GM12878 (cell line): ENCODE results near the gene SCAMP1. TPM values are rescaled to one million over a fixed set of nuclear protein-coding genes. Genes with fewer than 3 reads are reported as not detected.

ENCODE experiments used
- ATAC-seq: fragments of 200-7000 bp; cut with Tn5 transposase; 3 replicates; pipeline ENCODE4 v1.9.1; 2020; ENCODE audit warnings: mild to moderate bottlenecking, moderate library complexity
- BruUV-seq: library from RNA; stranded (reverse); fragments of 400-500 nt; replicated peaks from 2 replicates; lab custom pipeline; 2021; lab: Mats Ljungman, UMichigan
- CTCF ChIA-PET: fragments of 300-600 bp; sonication (Branson Sonifier 250); formaldehyde crosslinking; extraction: SDS; loops from one replicate; lab custom pipeline; 2021; ENCODE audit warnings: inconsistent platforms; lab: Yijun Ruan, JAX
- POLR2A ChIA-PET: fragments of 350-600 bp; formaldehyde crosslinking; extraction: SDS; loops from one replicate; lab custom pipeline; 2021; ENCODE audit warnings: inconsistent platforms; lab: Charles Lee
- RAD21 ChIA-PET: fragments of 300-600 bp; sonication (Branson Sonifier 250); formaldehyde crosslinking; loops from one replicate; lab custom pipeline; 2023; ENCODE audit warnings: antibody characterized with exemption; ENCODE audit not compliant: unreplicated experiment; lab: Charles Lee
- SMC1A ChIA-PET: fragments of 300-600 bp; sonication (Branson Sonifier 250); formaldehyde crosslinking; loops from one replicate; lab custom pipeline; 2023; ENCODE audit not compliant: unreplicated experiment, uncharacterized antibody; lab: Charles Lee
- DNase-seq: peaks from one replicate; pipeline ENCODE4 v3.0.0-alpha.2; 2011; ENCODE audit warnings: low read depth, low spot score
- FAIRE-seq: peaks from 3 replicates; lab custom pipeline; 2011; peaks lifted over from hg19 to GRCh38; lab: Jason Lieb, UNC
- H2AFZ ChIP-seq: 2 replicates; pipeline ENCODE4 v1.6.0; 2011; ENCODE audit warnings: low read depth, low read length, control low read depth; ENCODE audit not compliant: control insufficient read depth
- H3K27ac ChIP-seq: 2 replicates; pipeline ENCODE4 v1.5.1; 2011; ENCODE audit warnings: control low read depth; ENCODE audit not compliant: control insufficient read depth, insufficient read depth
- H3K27me3 ChIP-seq, 2 experiments: replicated peaks in 1 of 2; 2 replicates each; pipeline versions ENCODE4 v1.6.0 to v1.6.1; 2011; ENCODE audit warnings: low read length in 1 of 2; ENCODE audit not compliant: control insufficient read depth in 2 of 2, insufficient read depth in 2 of 2
- H3K36me3 ChIP-seq, 2 experiments: 2 replicates each; pipeline ENCODE4 v1.5.1; 2011; ENCODE audit warnings: low read length in 1 of 2; ENCODE audit not compliant: control insufficient read depth in 2 of 2, insufficient read depth in 2 of 2
- H3K4me1 ChIP-seq: 2 replicates; pipeline ENCODE4 v1.6.1; 2011; ENCODE audit warnings: mild to moderate bottlenecking, low read length, moderate library complexity, mixed read lengths; ENCODE audit not compliant: control insufficient read depth, insufficient read depth
- H3K4me2 ChIP-seq: 2 replicates; pipeline ENCODE4 v1.6.0; 2011; ENCODE audit warnings: control low read depth; ENCODE audit not compliant: control insufficient read depth, insufficient read depth
- H3K4me3 ChIP-seq: fragments of 200-600 bp; sonication (generic); 2 replicates; pipeline ENCODE4 v1.5.1; 2016
- H3K79me2 ChIP-seq: 2 replicates; pipeline ENCODE4 v1.6.0; 2011; ENCODE audit warnings: low read length; ENCODE audit not compliant: control insufficient read depth, insufficient read depth
- H3K9ac ChIP-seq: 2 replicates; pipeline ENCODE4 v1.8.0; 2011; ENCODE audit warnings: low read length, control low read depth, mixed read lengths; ENCODE audit not compliant: control insufficient read depth, insufficient read depth
- H3K9me3 ChIP-seq: replicated peaks from 3 replicates; pipeline ENCODE4 v1.5.1; 2011; ENCODE audit warnings: mild to moderate bottlenecking, low read length; ENCODE audit not compliant: control insufficient read depth, insufficient read depth
- H4K20me1 ChIP-seq: 2 replicates; pipeline ENCODE4 v1.6.0; 2011; ENCODE audit not compliant: control insufficient read depth, insufficient read depth
- BMI1 ChIP-seq: fragments of 450-650 bp; IDR thresholded peaks from 2 replicates; pipeline ENCODE4 v1.6.1; 2016; ENCODE audit warnings: mild to moderate bottlenecking, moderate library complexity, borderline replicate concordance
- EED ChIP-seq: sonication (generic); IDR thresholded peaks from 2 replicates; pipeline ENCODE4 v1.6.1; 2016; ENCODE audit warnings: antibody characterized with exemption, low read depth
- FOXK2 ChIP-seq: fragments of 450-650 bp; IDR thresholded peaks from 2 replicates; pipeline ENCODE4 v1.6.1; 2017; ENCODE audit warnings: mild to moderate bottlenecking, moderate library complexity
- FOXM1 ChIP-seq: IDR thresholded peaks from 2 replicates; pipeline ENCODE4 v1.6.1; 2012; ENCODE audit warnings: low read depth, mild to moderate bottlenecking, inconsistent platforms, low read length, moderate library complexity
- GABPA ChIP-seq: IDR thresholded peaks from 2 replicates; pipeline ENCODE4 v1.6.1; 2014; ENCODE audit warnings: antibody characterized with exemption, low read depth, mild to moderate bottlenecking, inconsistent platforms
- HDGF ChIP-seq: fragments of 450-650 bp; IDR thresholded peaks from 2 replicates; pipeline ENCODE4 v1.6.1; 2016; ENCODE audit warnings: antibody characterized with exemption
- IKZF2 ChIP-seq, 2 experiments: fragments of 450-650 bp; IDR thresholded peaks; 2 replicates each; pipeline ENCODE4 v1.6.1; 2017; ENCODE audit warnings: mild to moderate bottlenecking in 2 of 2, moderate library complexity in 2 of 2
- JUNB ChIP-seq: IDR thresholded peaks from 2 replicates; pipeline ENCODE4 v1.6.1; 2016; ENCODE audit warnings: antibody characterized with exemption, mild to moderate bottlenecking
- JUND ChIP-seq: IDR thresholded peaks from 2 replicates; pipeline ENCODE4 v1.6.1; 2012; ENCODE audit warnings: low read depth, mild to moderate bottlenecking, low read length, improper control_type of control experiment, moderate library complexity
- KAT2A ChIP-seq: conservative IDR thresholded peaks from 2 replicates; pipeline ENCODE4 v1.6.1; 2011; ENCODE audit warnings: low read depth, low read length; ENCODE audit not compliant: control insufficient read depth
- MEF2B ChIP-seq: fragments of 450-650 bp; IDR thresholded peaks from 2 replicates; pipeline ENCODE4 v1.6.1; 2018; ENCODE audit warnings: mild to moderate bottlenecking, moderate library complexity; ENCODE audit not compliant: partially characterized antibody, poor library complexity, severe bottlenecking
- MTA2 ChIP-seq: fragments of 450-650 bp; IDR thresholded peaks from 2 replicates; pipeline ENCODE4 v1.6.1; 2016; ENCODE audit warnings: low read depth, mild to moderate bottlenecking, moderate library complexity
- RUNX3 ChIP-seq: IDR thresholded peaks from 2 replicates; pipeline ENCODE4 v1.6.1; 2012; ENCODE audit warnings: low read length, inconsistent platforms
- STAT3 ChIP-seq: IDR thresholded peaks from 2 replicates; pipeline ENCODE4 v1.6.1; 2011; ENCODE audit warnings: low read depth, low read length, improper control_type of control experiment
- YBX1 ChIP-seq: fragments of 450-650 bp; IDR thresholded peaks from 2 replicates; pipeline ENCODE4 v1.6.1; 2016; ENCODE audit warnings: antibody characterized with exemption
- ZNF217 ChIP-seq: fragments of 450-650 bp; IDR thresholded peaks from 2 replicates; pipeline ENCODE4 v1.6.1; 2017; ENCODE audit warnings: antibody characterized with exemption, mild to moderate bottlenecking
- ZNF384 ChIP-seq: IDR thresholded peaks from 2 replicates; pipeline ENCODE4 v1.6.1; 2012; ENCODE audit warnings: low read depth, mild to moderate bottlenecking, low read length, improper control_type of control experiment, borderline replicate concordance
- WGBS: methylation state at CpG from one replicate; pipeline ENCODE4 v1.1.6; 2016; ENCODE audit warnings: low lambda C conversion rate; ENCODE audit not compliant: insufficient replicate concordance, insufficient coverage; ENCODE audit errors: missing lambda C conversion rate; 5-methylcytosine and 5-hydroxymethylcytosine counted together
- in situ Hi-C: fragments of 300-500 bp; cut with MboI; formaldehyde crosslinking; loops from 9 replicates; pipeline ENCODE4 v1.14.3; 2018; ENCODE audit warnings: mixed read lengths
- intact Hi-C: fragments of 100-400 bp; cut with micrococcal nuclease; formaldehyde crosslinking; loops from one replicate; pipeline ENCODE4 v1.14.2; 2022; ENCODE audit not compliant: unreplicated experiment
- polyA plus RNA-seq, 11 experiments: library from polyadenylated mRNA; depleted of rRNA in 4 of 11; unstranded in 6 of 11; stranded (reverse) in 5 of 11; fragments of >200 nt; fragmentation: Nextera tagmentation in 4 of 11; fragmentation: Illumina TruSeq in 1 of 11; extraction: Ambion mirVana in 4 of 11; extraction: Trizol in 1 of 11; gene quantifications; 1 replicate in 1 of 11; 2 replicates in 10 of 11; pipeline versions ENCODE4 v1.2.1 to v1.2.3, GENCODE V29; 2011 to 2016; ENCODE audit warnings: inconsistent platforms in 2 of 11, missing spikeins in 2 of 11, low read depth in 1 of 11
- total RNA-seq, 4 experiments: library from RNA; depleted of rRNA in 3 of 4; stranded (reverse); fragments of >200 nt in 3 of 4; fragmentation: Illumina TruSeq in 1 of 4; extraction: Trizol in 1 of 4; gene quantifications; 2 replicates each; pipeline versions ENCODE4 v1.2.1 to v1.2.3, GENCODE V29; 2013 to 2021
- TF ChIP-seq, protein P1 (sequence below): IDR thresholded peaks from 2 replicates; pipeline ENCODE4 v1.6.1; 2012; ENCODE audit warnings: low read depth, low read length, improper control_type of control experiment
- TF ChIP-seq, protein P2 (sequence below): fragments of 450-650 bp; IDR thresholded peaks from 2 replicates; pipeline ENCODE4 v1.6.1; 2017; ENCODE audit warnings: low read depth, mild to moderate bottlenecking, moderate library complexity
- TF ChIP-seq, protein P3 (sequence below): fragments of 450-650 bp; IDR thresholded peaks from 2 replicates; pipeline ENCODE4 v1.6.1; 2017; ENCODE audit warnings: mild to moderate bottlenecking, low read depth, inconsistent platforms; ENCODE audit not compliant: poor library complexity, severe bottlenecking
- TF ChIP-seq, protein P4 (sequence below): fragments of 450-650 bp; IDR thresholded peaks from 2 replicates; pipeline ENCODE4 v1.6.1; 2016; ENCODE audit warnings: mild to moderate bottlenecking

SCAMP1 gene
- total and polyA plus RNA-seq, 10 of the 15 experiments (the other 5 are each of a cell fraction or from before 2014, with no cell fraction given), result 6.4 to 27.9 (median 20.0) TPM

DNA sequence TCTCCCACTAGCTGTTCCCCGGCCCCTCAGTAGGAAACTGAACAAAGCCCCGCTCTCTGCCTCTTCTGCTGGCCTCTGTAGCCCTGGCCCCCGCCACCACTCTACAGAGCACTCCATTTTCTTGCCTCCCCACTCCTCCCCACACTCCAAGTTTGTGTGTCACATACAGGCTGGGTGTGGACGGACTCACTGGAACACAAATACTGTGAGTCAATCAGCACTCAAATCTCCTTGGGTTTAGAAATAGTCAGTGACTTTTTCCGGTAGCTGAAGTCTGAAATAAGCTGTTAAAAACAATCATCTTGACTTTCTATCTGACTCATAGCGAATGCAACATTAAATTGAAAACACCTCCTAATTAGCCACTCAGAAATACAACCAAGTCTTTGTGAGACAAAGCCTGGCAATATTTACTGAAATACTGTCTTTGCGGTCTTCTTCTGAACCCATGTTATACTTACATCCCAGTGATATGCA is 165.7 kb downstream of the SCAMP1 start:
- Histone ChIP-seq H3K79me2 (no peaks in the 10 kb centered on the region), H4K20me1 (no peaks in the 10 kb centered on the region), H2AFZ (no peak overlapping the region), H3K27me3 (no peaks in the 10 kb centered on the region), H3K4me1 (peaks cover 16% of the 10 kb centered on the region), H3K4me3 (no peak overlapping the region; the same call in 1 of the 2 replicates), H3K36me3 (no peaks in the 10 kb centered on the region; a peak in 1 of 4 replicates), H3K9ac (no peak overlapping the region; the same call in 1 of the 2 replicates), H3K9me3 (no peaks in the 10 kb centered on the region), H3K27ac (peak overlapping the region; percentile 35), H3K4me2 (peak overlapping the region; percentile 31)
- WGBS, result 18% methylated on average over 7 of the region's 7 CpGs
- in situ Hi-C loops (no loop called here), intact Hi-C loops (no loop called here)
- SMC1A ChIA-PET, result interaction anchor here (0.6 to 3.7 kb wide), 13 partner anchors 11 to 198 kb away, joined by 3 to 14 read pairs (median 4); no protein-coding TSS in a partner anchor
- DNase-seq (peak; percentile 48), ATAC-seq (peak; percentile 83), FAIRE-seq (peak; percentile 71)
- POLR2A ChIA-PET, result interaction anchor here (0.6 to 1.2 kb wide), 3 partner anchors 19 to 202 kb away, joined by 3 read pairs; no protein-coding TSS in a partner anchor
- RAD21 ChIA-PET, result interaction anchor here (0.9 to 2.0 kb wide), 4 partner anchors 41 to 607 kb away, joined by 3 to 5 read pairs (median 3); partner anchors contain the start of gene SCAMP1
- no TSS peak for BruUV-seq
- CTCF ChIA-PET, result interaction anchor here (1.1 to 1.9 kb wide), 6 partner anchors 7 to 205 kb away, joined by 3 to 7 read pairs (median 5); no protein-coding TSS in a partner anchor
- TF ChIP-seq IKZF2 (IDR thresholded peaks at IDR 0.05) (peak; percentile 54 to 57; a peak in 2 of 4 replicates), STAT3 (no peak), EED (no peak), FOXM1 (no peak), JUNB (peak; percentile 85), MEF2B (peak; percentile 54), MTA2 (peak; percentile 97), GABPA (no peak), BMI1 (peak; percentile 29; the same call in 1 of the 2 replicates), KAT2A (no peak), RUNX3 (peak; percentile 28; the same call in 1 of the 2 replicates), YBX1 (no peak), HDGF (no peak), FOXK2 (no peak), JUND (peak; percentile 78), ZNF384 (no peak), ZNF217 (peak; percentile 72; the same call in 1 of the 2 replicates)
- TF ChIP-seq, protein P1, sequence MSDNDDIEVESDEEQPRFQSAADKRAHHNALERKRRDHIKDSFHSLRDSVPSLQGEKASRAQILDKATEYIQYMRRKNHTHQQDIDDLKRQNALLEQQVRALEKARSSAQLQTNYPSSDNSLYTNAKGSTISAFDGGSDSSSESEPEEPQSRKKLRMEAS, result no peak
- TF ChIP-seq, protein P2, sequence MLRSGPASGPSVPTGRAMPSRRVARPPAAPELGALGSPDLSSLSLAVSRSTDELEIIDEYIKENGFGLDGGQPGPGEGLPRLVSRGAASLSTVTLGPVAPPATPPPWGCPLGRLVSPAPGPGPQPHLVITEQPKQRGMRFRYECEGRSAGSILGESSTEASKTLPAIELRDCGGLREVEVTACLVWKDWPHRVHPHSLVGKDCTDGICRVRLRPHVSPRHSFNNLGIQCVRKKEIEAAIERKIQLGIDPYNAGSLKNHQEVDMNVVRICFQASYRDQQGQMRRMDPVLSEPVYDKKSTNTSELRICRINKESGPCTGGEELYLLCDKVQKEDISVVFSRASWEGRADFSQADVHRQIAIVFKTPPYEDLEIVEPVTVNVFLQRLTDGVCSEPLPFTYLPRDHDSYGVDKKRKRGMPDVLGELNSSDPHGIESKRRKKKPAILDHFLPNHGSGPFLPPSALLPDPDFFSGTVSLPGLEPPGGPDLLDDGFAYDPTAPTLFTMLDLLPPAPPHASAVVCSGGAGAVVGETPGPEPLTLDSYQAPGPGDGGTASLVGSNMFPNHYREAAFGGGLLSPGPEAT, result 0 out of 2 replicates have a peak, but pooled peaks have one; percentile 35
- TF ChIP-seq, protein P3, sequence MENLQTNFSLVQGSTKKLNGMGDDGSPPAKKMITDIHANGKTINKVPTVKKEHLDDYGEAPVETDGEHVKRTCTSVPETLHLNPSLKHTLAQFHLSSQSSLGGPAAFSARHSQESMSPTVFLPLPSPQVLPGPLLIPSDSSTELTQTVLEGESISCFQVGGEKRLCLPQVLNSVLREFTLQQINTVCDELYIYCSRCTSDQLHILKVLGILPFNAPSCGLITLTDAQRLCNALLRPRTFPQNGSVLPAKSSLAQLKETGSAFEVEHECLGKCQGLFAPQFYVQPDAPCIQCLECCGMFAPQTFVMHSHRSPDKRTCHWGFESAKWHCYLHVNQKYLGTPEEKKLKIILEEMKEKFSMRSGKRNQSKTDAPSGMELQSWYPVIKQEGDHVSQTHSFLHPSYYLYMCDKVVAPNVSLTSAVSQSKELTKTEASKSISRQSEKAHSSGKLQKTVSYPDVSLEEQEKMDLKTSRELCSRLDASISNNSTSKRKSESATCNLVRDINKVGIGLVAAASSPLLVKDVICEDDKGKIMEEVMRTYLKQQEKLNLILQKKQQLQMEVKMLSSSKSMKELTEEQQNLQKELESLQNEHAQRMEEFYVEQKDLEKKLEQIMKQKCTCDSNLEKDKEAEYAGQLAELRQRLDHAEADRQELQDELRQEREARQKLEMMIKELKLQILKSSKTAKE, result peak; percentile 50
- TF ChIP-seq, protein P4, sequence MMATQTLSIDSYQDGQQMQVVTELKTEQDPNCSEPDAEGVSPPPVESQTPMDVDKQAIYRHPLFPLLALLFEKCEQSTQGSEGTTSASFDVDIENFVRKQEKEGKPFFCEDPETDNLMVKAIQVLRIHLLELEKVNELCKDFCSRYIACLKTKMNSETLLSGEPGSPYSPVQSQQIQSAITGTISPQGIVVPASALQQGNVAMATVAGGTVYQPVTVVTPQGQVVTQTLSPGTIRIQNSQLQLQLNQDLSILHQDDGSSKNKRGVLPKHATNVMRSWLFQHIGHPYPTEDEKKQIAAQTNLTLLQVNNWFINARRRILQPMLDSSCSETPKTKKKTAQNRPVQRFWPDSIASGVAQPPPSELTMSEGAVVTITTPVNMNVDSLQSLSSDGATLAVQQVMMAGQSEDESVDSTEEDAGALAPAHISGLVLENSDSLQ, result peak; percentile 81
